ENCODE results near the gene FAM237A.
A peak's percentile ranks its signal among the peaks of the same experiment; 100 is the strongest.

Gene FAM237A

GRCh38 chr2:206692971-206693370 lies 50.7 kb downstream of the FAM237A start:
- no peak for DNase-seq

DNA sequence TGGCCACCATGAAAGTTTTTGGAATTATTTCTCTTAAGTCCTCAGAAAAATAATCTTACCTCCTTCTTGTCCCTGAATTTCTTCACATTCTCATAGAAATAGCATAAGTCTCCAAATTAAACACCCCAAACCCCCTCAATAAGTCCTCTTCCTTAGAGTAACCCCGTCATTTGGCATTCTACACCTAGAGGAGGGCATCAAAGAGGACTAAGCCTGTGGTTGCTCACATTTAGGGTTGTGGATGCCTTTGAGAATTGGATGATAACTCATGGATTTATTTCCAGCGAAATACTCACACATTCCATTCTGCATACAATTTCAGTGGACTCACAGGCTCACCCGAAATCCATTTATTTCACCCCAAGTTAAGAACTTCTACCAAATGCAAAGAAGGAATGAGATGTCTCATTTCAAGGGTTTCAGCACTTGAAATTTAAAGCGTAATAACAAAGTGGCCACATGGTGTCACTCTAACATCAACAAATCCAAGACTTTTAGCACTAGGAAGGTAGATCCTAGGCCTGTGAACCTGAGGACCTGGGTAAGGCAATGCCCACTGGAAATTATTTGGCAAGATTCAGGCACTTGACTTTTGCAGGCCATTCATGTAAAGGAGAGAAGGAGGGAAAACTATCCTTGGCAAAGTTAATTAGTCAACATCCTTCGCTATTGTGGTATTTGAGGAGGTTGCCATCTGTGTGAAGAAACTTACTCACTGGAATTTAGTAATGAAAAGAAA lies 51.3 kb downstream of the FAM237A start:
- DNase-seq, result peak; percentile 37

DNA sequence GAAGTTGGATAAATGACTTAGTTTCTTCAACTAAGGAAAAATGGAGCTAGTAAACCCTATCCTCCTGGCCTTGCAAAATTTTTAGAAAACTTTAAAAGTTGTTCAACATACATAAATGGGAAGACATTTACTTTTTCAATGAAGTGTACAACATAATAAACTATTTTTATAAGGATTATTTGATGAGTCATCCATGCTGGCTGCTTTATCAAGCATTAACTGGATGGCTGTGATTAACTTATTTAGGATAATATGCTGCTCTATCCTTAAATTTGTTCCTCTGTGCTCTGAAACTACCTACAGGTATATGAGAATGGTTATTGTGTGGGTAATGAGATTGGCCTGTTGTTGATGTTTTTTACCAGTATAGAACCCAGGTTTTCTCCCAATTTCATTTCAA lies 54.6 kb downstream of the FAM237A start:
- no peak for DNase-seq

DNA sequence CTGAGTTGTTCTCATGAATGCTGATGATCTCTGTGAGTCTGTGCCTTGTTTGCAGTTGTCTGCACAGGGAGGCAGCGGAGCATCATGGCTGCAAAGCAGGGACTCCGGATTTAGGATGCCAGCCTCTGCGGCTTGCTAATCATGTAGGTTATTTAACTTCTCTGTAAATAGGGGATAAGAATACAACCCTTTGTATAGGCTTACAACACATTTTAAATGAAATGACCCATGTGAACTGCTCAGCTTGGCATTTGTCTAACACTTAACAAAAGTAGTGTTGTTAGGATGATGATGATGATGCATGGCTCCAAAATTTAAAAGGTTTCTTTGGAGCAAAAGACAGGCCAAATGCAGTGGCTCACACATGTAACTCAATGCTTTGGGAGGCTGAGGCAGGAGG lies 56.5 kb downstream of the FAM237A start:
- DNase-seq, result no peak
